CD4-positive, alpha-beta T cell treated with Interleukin-4 for 4 hours (primary cell): ENCODE results near the gene HRAS.
A peak's percentile ranks its signal among the peaks of the same experiment; 100 is the strongest.

ENCODE experiments used
- DNase-seq: peaks from one replicate; pipeline ENCODE4 v3.0.0-alpha.2; 2020

Gene HRAS

DNA sequence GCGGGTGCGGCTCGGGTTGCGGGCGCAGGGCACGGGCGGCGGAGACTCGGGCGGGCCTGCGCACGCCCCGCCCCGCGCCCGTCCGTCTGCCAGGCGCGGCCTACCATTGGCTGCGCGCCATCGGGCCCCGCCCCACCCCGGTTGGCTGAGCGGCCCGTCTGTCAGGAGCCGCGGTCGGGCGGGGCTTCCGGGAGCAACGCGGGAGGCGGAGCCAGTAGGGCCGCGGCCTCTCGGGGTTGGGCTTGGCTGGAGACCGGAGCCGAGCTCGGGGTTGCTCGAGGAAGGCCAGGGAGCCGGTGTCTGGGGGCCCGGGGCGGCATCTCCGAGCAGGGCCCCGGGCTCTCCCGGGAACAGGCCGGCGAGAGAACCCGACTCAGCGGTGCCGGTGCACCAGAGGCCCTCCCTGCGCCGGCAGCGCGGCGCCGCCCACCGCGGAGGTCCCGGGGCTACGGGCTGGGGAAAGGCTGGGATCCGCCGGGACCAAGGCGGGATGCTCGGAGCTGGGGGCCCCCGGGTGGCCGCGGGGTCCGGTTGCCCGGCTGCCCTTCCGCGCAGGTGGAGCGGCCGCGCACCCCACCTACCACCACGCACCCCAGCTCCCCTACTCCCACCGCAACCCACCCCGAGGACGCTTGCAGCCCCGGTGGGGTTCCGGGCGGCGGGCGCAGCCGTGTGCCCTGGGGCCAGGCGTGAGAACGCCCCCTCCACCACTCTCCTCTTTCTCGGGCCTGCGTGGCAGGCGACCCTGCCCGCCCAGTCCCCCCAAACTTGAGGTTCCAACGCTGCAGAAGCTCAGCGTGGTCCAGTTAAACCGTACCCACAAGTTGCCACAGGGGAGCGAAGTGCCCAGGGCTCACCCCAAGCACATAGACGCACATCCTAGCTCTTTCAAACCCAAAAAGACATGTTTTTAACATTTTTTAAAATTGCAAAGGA is at the start of gene HRAS:
HRAS (minus strand) TSS at position 58 of the 936 bp plus-strand sequence.
- peak; percentile 93 for DNase-seq

DNA sequence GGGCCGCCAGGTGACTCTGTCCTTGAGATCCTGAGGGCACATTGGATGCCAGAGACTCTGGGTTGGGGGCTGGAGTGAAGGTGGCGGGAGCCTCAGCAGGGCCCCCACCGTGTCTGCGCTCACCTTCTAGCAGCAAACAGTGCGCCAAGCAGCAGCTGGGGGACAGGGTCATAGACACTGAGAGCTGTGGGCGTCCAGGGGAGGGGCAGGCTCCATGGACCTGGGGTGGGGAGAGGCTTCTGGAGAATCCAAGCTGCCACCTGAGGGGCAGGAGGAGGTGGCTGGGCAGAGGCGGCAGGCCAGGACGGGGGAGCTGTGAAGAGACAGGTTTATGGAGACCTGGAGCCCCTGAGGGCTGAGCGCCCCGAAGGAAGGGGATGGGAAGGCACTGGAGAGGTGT is 48.9 kb upstream of the HRAS start:
- DNase-seq = no peak

DNA sequence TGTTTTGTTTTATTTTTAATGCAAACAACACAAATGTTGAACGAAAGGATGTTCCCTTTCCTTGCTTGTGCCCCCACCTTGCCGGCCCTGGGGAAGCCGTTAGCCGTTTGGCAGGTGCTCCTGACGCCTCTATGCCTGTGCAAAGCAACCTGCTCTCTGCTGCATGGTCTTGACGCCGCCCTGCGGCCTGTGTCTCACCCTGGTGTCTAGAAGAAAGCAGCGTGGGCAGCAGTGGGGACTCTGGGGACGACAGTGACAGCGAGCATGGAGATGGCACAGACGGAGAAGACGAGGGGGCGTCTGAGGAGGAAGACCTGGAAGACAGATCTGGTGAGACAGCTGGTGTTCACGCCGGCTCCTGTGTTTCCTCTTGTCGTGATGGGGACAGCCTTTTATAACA is 46.4 kb upstream of the HRAS start:
- DNase-seq = no peak

DNA sequence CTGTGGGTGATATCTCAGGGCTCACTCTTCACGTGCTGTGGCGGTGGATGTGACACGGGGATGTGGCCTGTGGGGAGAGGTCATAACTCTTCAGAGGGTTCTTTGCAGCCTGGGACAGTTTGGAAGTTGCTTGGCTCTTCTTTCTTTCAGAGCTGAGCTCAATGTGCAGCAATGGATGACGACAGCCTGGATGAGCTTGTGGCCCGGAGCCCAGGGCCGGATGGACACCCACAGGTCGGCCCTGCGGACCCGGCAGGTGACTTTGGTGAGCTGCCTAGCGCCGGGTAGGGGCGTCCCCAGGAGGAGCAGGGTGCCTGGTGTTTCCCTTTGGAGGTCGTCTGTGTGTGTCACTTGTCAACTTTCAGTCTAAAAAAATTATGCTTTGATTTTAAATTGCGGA is 46.0 kb upstream of the HRAS start:
- DNase-seq = no peak

DNA sequence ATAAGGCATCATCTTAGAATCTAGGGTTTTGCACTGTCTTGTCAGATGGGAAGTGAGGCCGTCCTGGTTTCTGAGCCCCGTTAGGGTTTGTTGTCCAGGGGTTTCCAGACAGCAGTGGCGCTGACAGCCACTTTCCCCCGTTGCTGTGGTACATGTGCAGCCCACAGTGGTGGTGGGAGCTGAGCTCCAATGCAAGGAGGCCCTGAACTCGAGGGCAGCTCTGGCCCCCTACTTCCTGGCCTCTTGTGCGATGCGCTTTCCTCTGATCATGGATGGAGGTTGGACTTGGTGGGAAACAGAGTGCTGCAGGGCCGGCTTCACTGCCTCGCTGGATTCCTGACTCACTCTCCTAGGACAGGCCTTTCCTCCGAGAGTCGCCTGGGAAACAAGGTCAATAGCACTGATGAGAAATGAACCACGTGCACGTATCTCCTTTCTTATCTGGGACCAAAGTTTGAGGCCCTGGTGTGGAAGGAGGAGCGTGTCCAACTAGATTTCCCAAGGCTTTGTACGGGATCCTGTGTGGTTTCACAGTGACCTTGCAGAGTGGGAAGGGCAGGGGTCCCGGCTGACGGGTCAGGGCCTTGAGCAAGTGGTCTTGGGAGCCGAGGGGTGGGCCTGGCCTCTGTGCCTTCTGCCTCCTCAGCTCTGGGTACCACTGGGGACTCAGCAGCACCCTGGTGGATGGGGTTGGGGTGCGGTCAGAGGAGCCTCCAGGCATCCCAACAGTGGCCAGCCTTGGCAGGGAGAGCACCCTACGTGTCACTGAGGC is 44.6 kb upstream of the HRAS start:
- DNase-seq = no peak

DNA sequence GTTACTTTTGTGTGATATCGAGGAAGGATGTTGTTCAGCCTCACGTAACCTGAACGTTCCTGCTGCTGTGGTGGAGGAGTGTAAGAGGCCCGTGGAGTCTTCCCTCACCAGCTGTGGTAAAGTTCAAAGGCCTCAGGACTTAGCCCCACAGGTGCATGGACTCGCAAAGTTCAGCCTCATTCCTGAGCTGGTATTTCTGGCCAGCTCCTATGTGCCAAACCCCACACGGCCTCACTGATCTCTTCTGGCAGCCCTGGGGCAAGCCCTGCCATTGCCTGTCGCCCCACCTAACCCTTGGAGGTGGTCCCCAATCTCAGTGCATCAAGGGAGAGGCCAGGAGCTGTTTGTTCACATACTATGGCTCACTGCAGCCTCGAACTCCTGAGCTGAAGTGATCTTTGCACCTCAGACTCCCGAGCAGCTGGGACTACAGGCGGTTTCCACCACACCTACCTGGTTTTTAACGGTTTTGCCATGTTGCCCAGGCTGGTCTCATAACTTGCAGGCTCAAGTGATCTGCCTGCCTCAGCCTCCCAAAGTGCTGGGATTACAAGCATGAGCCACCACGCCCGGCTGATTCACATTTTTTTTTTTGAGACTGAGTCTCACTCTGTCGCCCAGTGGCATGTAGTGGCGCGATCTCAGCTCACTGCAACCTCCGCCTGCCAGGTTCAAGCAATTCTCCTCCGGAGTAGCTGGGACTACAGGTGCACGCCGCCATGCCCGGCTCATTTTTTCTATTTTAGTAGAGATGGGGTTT is 43.1 kb upstream of the HRAS start:
- DNase-seq = no peak

GRCh38 chr11:577611-577894 is 42.2 kb upstream of the HRAS start:
- no peak for DNase-seq

DNA sequence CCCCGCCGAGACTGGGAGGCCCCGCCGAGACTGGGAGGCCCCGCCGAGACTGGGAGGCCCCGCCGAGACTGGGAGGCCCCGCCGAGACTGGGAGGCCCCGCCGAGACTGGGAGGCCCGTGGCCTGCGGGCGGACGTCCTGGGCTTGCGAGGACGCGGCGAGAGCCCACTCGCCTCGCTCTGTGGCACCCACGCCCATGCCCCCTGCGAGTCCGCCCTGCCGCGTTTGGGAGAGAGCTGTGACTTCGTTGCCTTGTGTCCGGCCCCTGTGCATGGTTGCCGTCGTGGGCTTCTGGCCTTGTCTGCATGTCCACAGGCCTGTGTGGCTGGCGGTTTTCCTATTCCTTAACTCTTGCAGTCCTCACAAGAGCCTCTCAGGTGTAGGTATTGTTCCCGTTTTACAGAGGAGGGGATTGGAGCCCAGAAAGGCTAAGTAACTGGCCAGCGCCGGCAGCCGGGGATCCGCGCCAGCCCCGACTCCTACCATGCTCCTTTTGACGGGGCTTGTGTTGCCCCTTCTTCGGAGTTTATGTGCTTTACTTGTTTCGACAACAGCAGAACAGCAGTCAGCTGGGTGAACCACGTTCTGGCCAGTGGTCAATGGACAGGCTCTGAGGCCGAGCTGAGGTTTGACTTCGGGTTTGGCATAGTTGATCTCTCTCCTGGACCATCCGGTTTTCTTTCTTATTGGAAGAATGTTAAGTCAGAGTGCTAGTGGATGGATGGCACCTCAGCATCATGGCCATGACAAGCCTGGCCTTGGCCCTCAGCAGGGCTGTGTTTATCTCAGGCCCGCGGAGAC is 41.6 kb upstream of the HRAS start:
- no peak for DNase-seq

DNA sequence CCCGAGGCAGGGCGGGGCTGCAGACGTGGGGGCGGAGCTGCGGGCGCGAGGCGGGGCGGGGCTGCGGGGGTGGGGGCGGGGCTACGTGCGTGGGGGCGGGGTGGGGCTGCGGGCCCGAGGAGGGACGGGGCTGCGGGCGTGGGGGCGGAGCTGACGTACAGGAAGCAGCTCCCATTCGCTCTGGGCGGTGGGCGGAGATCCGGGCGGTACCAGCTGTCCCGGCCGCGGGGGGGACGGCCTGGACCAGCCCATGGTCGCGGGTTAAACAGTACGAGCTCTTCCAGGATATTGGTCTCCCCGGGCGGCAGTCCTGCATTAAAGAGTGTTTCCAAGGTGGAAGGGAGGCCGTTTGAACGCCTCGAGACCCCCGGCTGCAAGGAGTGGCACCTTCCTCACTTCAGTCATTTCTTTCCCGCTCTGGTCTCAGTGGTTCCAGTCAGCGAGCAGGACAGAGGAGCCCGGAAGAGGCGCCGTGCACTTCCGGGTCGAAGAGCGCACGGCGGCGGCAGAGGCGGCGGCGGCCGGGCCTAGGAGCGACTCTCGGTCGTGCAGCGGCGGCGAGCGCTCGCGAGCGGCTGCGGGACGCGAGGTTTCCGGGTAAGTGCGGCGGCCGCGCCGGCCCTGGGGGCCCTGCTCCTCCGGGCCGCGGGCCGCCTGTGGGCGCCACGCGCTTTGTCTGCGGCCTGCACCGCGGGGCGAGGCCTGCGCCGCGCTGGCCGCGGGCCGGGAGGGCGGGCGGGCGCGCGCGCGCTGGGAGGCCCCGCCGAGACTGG is 40.8 kb upstream of the HRAS start, which contains the start of gene PHRF1:
PHRF1 (plus strand) TSS at position 475 of the 773 bp plus-strand sequence. CDS start 5,043 bp downstream, outside the sequence.
- peak; percentile 94 for DNase-seq

DNA sequence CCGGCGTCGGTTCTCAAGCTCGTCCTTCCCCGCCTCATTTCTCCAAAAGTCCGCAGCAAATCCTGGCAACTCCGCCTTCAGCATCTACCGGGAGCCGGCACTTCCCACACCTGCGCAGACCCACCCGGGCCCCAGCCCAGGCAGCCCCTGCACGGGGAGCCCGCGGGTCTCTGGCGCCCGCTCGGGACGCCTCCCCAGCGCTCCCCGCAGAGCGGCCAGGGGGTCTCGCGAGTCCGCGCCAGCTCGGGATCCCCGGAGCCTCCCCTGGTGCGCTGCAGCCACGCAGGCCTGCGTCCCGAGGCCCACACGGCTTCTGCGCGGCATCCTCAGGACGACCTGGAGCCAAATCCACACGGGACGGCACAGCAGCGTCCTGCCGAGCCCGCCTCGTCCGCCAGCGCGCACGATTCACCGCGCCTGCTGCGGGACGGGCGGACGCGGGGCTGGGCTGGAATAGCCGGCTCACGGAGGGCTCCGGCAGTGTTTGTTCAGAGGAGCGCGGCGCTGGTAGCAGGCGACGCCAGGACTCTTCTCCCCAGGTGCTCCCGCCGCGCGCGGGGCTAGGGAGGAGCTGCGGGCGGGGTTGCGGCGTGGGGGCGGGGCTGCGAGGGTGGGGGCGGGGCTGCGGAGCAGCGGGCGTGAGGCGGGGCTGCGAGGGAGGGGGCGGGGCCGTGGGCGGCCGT is 40.1 kb upstream of the HRAS start:
- no peak for DNase-seq

- no peak for DNase-seq
Measured at GRCh38 chr11:574632-575312, 39.4 kb upstream of the HRAS start.

DNA sequence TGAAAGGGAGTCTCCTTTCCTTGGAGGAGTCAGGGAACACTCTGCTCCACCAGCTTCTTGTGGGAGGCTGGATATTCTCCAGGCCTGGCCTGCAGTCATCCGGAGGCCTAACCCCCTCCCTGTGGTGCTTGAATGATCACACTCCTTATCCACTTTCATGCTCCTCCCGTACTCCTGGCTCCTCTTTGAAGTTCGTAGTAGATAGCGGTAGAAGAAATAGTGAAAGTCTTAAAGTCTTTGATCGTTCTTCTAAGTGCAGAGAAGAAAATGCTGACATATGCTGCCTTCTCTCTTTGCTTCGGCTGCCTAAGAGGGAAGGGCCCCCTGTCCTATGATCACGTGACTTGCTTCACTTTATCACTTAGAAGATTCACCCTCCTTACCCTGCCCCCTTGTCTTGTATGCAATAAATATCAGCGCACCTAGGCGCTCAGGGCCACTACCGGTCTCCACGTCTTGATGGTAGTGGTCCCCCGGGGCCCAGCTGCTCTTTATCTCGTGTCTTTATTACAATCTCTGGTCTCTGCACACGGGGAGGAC is 38.7 kb upstream of the HRAS start:
- DNase-seq = peak; percentile 37

DNA sequence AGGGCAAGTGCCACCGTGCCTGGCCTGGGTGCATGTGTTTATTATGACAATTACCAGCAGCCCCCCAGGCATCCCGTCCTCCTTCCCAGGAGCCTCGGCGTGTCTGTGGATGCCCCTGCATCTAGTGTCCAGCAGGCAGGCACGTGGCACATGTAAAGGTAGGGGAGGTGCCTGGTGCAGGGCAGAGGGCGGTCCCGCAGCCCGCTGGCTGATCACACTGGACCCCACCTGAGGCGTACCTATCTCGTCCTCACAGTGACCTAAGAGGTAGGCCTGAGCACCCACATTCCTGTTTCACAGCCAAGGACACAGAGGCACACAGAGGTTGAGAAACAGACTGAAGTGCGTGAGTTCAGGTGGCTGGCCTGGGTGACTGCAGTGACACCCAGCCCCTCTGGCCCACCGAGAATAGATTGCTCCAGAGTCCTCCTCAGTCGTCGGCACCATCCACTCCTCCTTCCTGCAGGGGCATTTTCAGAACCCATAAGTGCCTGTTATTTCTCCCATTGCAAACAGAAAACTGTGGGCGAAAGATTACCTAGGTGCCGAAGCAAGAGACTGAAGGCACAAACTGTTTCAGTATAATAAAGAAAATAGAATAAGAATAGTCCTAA is 37.9 kb upstream of the HRAS start:
- no peak for DNase-seq

DNA sequence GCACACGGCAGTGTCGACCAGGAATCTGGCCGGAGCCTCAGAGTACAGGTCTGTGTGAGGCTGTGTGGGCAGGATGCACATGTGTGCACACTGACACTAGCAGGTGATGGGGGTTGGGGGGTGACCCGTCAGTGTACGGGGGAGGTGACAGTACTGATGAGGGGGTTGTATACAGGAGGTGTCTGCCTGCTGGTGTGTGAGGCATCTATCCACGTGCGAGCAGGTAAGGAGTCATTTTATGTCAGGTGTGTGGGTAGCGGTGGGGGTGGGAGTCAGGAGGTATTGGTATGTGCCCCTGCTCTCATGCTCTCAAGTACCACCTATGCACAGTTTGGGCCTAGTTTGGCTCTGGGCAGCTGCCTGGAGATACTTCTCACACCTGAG is 36.4 kb upstream of the HRAS start:
- no peak for DNase-seq

GRCh38 chr11:569158-569885 is 33.9 kb upstream of the HRAS start:
- DNase-seq = no peak

GRCh38 chr11:568306-569157 is 33.2 kb upstream of the HRAS start:
- peak; percentile 94 for DNase-seq

DNA sequence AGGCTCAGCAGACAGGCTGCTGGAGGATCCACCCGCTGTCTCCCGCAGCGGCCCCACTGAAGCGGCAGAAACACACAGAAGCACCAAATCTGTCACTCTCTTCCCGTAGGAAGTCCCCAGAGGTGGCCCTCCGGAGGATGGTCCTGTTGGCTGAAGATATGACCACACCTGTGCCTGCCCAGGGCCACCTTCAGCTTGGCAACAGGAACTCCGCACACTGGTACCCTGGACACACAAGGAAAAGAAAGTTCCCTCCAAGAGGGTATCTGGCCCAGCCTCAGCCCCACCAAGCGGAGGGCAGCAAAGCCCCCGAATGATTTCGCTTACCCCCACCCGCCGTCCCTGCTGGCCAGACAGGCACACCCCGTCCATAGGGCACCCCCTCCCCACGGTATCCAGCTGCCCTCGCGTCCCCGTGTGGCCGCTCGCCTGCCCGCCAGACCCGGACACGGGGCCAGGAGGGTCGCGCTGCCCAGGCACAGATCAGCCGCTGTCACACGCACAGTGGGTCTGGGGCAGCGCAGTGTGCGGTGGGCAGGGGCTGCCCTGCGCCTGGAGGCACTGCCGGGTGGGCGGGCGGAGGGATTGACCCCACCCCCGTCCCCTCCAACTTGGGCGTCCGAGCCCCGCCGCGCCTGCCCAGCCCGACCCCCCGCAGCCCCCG is 32.4 kb upstream of the HRAS start:
- DNase-seq = no peak
